ENCODE results near the gene GRID2. TPM values are rescaled to one million over a fixed set of nuclear protein-coding genes. Genes with fewer than 3 reads are reported as not detected.

Gene GRID2
- total RNA-seq, 1 experiment from 2014 or later: 2.2 TPM

DNA sequence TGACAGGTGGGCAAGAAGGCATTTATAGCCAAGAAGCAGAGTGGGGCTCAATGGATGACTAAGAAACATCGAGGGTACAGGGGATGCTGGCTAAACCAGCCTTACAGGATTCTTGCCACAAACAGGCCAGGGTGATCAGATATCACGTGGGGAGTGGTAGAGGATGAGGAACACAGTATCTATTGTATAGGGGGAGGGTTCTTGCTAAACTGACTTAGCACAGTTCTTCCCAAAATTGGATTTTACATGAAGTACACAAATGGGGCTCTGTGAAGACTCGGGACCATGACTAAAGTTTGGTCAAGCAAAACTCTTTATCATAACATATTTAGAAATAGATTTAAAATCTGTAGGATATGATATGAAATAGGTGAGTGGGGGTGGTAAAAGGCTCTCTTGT lies 1380.8 kb downstream of the GRID2 start:
- H3K27ac ChIP-seq (ENCODE audit: low read length): no peak overlapping the region
- ATAC-seq (no peak), DNase-seq (peak; percentile 42)
- no peak overlapping the region for H3K9ac ChIP-seq (ENCODE audit: low read length)
- TF ChIP-seq EZH2phosphoT487 (IDR thresholded peaks at IDR 0.05; ENCODE audit: borderline replicate concordance, low read length) (no peak), CTCF (conservative IDR thresholded peaks at IDR 0.05; ENCODE audit: low read depth, low read length) (no peak), EZH2 (IDR thresholded peaks at IDR 0.05; ENCODE audit: low read length, unreplicated experiment) (no peak)
- no peaks in the 10 kb centered on the region for H4K20me1 ChIP-seq (ENCODE audit: low read length)
- intact Hi-C loops (cut with micrococcal nuclease): no loop called here
- H3K4me1 ChIP-seq (ENCODE audit: insufficient read depth, low read length): no peaks in the 10 kb centered on the region
- no peak overlapping the region for H2AFZ ChIP-seq (ENCODE audit: low read length)
- H3K36me3 ChIP-seq (ENCODE audit: low read depth, low read length): no peaks in the 10 kb centered on the region
- no peak overlapping the region for H3K4me3 ChIP-seq (ENCODE audit: low read length)
- POLR2A ChIA-PET (ENCODE audit: unreplicated experiment): no interaction called here
- CTCF ChIA-PET: no interaction called here
- BruUV-seq (replicated peaks): no TSS peak
- no peak overlapping the region for H3K4me2 ChIP-seq (ENCODE audit: low read length)
- H3F3A ChIP-seq (ENCODE audit: low read length, unreplicated experiment): no peaks in the 10 kb centered on the region
- H3K9me3 ChIP-seq (ENCODE audit: low read length): no peaks in the 10 kb centered on the region
- H3K9me2 ChIP-seq (replicated peaks; ENCODE audit: low read length): no peaks in the 10 kb centered on the region
- no peaks in the 10 kb centered on the region for H3K79me2 ChIP-seq (ENCODE audit: low read length)
- no peaks in the 10 kb centered on the region for H3K27me3 ChIP-seq (ENCODE audit: low read length)

DNA sequence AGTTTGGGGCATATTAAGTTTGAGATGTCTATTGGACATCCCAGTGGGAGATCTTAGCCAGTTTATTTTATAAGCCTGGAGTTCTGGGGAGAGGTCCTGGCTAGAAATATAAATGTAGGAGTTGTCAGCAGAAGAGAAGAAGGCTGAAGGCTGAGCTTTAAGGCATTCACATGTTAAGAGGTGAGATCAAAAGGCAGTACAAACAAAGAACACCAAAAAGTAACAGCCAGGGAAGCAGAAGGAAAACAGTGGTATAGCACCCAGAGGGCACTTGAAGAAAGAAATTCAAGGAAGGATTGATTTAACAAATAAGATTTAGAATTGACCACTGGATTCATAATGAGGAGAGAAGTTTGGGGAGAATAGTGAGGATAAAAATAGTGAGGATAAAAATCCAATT lies 1383.5 kb downstream of the GRID2 start:
- no TSS peak for BruUV-seq (replicated peaks)
- Histone ChIP-seq H3K36me3 (ENCODE audit: low read depth, low read length) (no peaks in the 10 kb centered on the region), H3K27me3 (ENCODE audit: low read length) (no peaks in the 10 kb centered on the region), H3K4me1 (ENCODE audit: insufficient read depth, low read length) (no peaks in the 10 kb centered on the region), H4K20me1 (ENCODE audit: low read length) (no peaks in the 10 kb centered on the region), H3K9me3 (ENCODE audit: low read length) (no peaks in the 10 kb centered on the region), H2AFZ (ENCODE audit: low read length) (no peak overlapping the region), H3F3A (ENCODE audit: low read length, unreplicated experiment) (no peaks in the 10 kb centered on the region), H3K9ac (ENCODE audit: low read length) (no peak overlapping the region), H3K4me3 (ENCODE audit: low read length) (no peak overlapping the region), H3K4me2 (ENCODE audit: low read length) (no peak overlapping the region), H3K9me2 (replicated peaks; ENCODE audit: low read length) (no peaks in the 10 kb centered on the region), H3K79me2 (ENCODE audit: low read length) (no peaks in the 10 kb centered on the region), H3K27ac (ENCODE audit: low read length) (no peak overlapping the region)
- no peak for ATAC-seq
- intact Hi-C loops (cut with micrococcal nuclease): no loop called here
- no peak for TF ChIP-seq EZH2phosphoT487 (IDR thresholded peaks at IDR 0.05; ENCODE audit: borderline replicate concordance, low read length)
- TF ChIP-seq EZH2 (IDR thresholded peaks at IDR 0.05; ENCODE audit: low read length, unreplicated experiment): no peak
- no peak for TF ChIP-seq CTCF (conservative IDR thresholded peaks at IDR 0.05; ENCODE audit: low read depth, low read length)
- CTCF ChIA-PET: no interaction called here
- POLR2A ChIA-PET (ENCODE audit: unreplicated experiment): no interaction called here
- DNase-seq: no peak

GRCh38 chr4:93688978-93689377 lies 1385.2 kb downstream of the GRID2 start:
- Histone ChIP-seq H3K27ac (ENCODE audit: low read length) (no peak overlapping the region), H3K9me2 (replicated peaks; ENCODE audit: low read length) (no peaks in the 10 kb centered on the region), H3K9me3 (ENCODE audit: low read length) (no peaks in the 10 kb centered on the region), H2AFZ (ENCODE audit: low read length) (no peak overlapping the region), H3F3A (ENCODE audit: low read length, unreplicated experiment) (no peaks in the 10 kb centered on the region), H3K36me3 (ENCODE audit: low read depth, low read length) (no peaks in the 10 kb centered on the region), H3K4me3 (ENCODE audit: low read length) (no peak overlapping the region), H3K9ac (ENCODE audit: low read length) (no peak overlapping the region), H3K4me1 (ENCODE audit: insufficient read depth, low read length) (no peaks in the 10 kb centered on the region), H3K4me2 (ENCODE audit: low read length) (no peak overlapping the region), H3K79me2 (ENCODE audit: low read length) (no peaks in the 10 kb centered on the region), H4K20me1 (ENCODE audit: low read length) (no peaks in the 10 kb centered on the region), H3K27me3 (ENCODE audit: low read length) (no peaks in the 10 kb centered on the region)
- ChIA-PET CTCF (no interaction called here), POLR2A (ENCODE audit: unreplicated experiment) (no interaction called here)
- no peak for DNase-seq
- TF ChIP-seq EZH2phosphoT487 (IDR thresholded peaks at IDR 0.05; ENCODE audit: borderline replicate concordance, low read length): no peak
- no peak for TF ChIP-seq CTCF (conservative IDR thresholded peaks at IDR 0.05; ENCODE audit: low read depth, low read length)
- ATAC-seq: no peak
- BruUV-seq (replicated peaks): no TSS peak
- intact Hi-C loops (cut with micrococcal nuclease): no loop called here
